Measurements from ENCODE around the gene HMCN1. TPM values are rescaled to one million over a fixed set of nuclear protein-coding genes. Genes with fewer than 3 reads are reported as not detected.
"Not testable (repeated sequence)": the region's sequence is repeated elsewhere in the genome, so short reads cannot be mapped to it uniquely, and the experiment has no call there.

Gene HMCN1
- total and polyA plus RNA-seq, 11 donors, result 2.1 to 14.1 (median 5.6) TPM

DNA sequence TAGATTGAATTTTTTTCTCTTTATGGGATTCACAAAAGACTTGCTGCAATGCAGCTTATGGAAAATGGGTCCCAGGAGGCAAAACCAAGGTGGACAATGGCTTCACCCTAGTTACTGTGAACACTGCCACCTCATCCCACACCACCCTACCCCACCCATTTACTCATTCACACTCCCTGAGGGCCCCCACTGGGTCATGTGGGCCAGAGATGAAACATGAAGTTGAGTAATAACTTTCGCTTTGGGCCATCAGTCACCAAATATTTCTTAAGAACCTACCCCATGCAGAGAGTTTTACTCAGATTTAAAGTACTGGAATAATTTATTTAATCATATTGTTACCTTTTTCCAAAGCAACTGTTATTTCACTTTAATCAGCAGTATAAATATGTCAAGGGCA is 449.0 kb downstream of the HMCN1 start:
- Histone ChIP-seq H3K4me3 (no peak overlapping the region), H3K27ac (no peak overlapping the region), H3K27me3 (no peaks in the 10 kb centered on the region), H3K36me3 (peaks cover 0 to 22% (median 0%) of the 10 kb centered on the region in 9 donors), H3K4me1 (peaks cover 0 to 11% (median 0%) of the 10 kb centered on the region in 12 donors), H3K9me3 (no peaks in the 10 kb centered on the region)
- TF ChIP-seq, protein P1, sequence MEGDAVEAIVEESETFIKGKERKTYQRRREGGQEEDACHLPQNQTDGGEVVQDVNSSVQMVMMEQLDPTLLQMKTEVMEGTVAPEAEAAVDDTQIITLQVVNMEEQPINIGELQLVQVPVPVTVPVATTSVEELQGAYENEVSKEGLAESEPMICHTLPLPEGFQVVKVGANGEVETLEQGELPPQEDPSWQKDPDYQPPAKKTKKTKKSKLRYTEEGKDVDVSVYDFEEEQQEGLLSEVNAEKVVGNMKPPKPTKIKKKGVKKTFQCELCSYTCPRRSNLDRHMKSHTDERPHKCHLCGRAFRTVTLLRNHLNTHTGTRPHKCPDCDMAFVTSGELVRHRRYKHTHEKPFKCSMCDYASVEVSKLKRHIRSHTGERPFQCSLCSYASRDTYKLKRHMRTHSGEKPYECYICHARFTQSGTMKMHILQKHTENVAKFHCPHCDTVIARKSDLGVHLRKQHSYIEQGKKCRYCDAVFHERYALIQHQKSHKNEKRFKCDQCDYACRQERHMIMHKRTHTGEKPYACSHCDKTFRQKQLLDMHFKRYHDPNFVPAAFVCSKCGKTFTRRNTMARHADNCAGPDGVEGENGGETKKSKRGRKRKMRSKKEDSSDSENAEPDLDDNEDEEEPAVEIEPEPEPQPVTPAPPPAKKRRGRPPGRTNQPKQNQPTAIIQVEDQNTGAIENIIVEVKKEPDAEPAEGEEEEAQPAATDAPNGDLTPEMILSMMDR (IDR thresholded peaks at IDR 0.05), result no peak
- TF ChIP-seq POLR2A (IDR thresholded peaks at IDR 0.05), result no peak
- peak in 2 of 4 donors; percentile 69 to 75 for ATAC-seq
- DNase-seq, result peak in 1 of 5 donors; percentile 27
- intact Hi-C loops (cut with DNase I), result no loop called here
- WGBS, 4 donors, result 90 to 100% (median 93%) methylated on average over 1 of the region's 1 CpG

DNA sequence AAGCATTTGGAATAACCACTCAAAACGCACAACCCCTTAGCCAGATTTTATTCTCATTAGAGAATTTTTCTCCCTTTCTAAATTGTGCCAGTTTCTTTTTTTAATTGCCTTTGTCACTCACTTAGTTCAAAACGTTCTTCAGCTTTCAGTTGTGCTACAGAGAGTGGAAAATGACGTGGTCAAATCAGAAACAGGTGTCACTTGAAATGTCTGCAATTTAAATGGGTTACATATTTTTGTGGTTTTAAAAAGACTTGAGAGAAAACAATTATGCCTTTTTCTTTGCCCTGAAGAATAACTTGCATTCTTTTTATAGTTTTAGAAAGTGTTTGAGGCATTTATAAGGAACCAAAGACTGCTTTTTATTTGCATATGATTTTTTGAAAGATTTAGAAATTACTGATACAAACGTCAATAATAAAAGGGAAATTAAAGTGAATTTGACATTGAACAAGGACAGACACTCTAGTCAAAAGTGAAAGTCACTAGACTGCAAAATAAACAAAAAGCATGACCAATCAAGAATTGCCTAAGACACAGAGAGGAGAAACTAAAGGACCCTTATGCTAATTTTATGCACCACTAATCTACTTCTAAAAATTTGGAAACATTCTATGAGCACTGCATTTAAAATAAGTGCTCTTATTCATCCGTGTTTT is 449.9 kb downstream of the HMCN1 start:
- DNase-seq, result no peak
- intact Hi-C loops (cut with DNase I), result no loop called here
- ATAC-seq, result no peak
- H3K36me3 ChIP-seq, result peaks cover 0 to 27% (median 0%) of the 10 kb centered on the region in 9 donors
- no peaks in the 10 kb centered on the region for H3K27me3 ChIP-seq
- peaks cover 0 to 11% (median 0%) of the 10 kb centered on the region in 12 donors for H3K4me1 ChIP-seq
- peak overlapping the region in 1 of 12 donors; percentile 9 for H3K4me3 ChIP-seq
- no peaks in the 10 kb centered on the region for H3K9me3 ChIP-seq
- H3K27ac ChIP-seq, result peak overlapping the region in 3 of 12 donors; percentile 4 to 28 (median 22)
- no peak for TF ChIP-seq POLR2A (IDR thresholded peaks at IDR 0.05)
- TF ChIP-seq, protein P1 (IDR thresholded peaks at IDR 0.05), result no peak
- 54 to 59% (median 57%) methylated on average over 5 of the region's 5 CpGs for WGBS, 4 donors

- DNase-seq; ATAC-seq; H3K9me3 ChIP-seq; H3K27me3 ChIP-seq; H3K27ac ChIP-seq; intact Hi-C loops (cut with DNase I); H3K4me3 ChIP-seq: not testable (repeated sequence)
- H3K36me3 ChIP-seq, result peaks cover 0 to 46% (median 5%) of the 10 kb centered on the region in 9 donors
- H3K4me1 ChIP-seq, result peaks cover 0 to 11% (median 0%) of the 10 kb centered on the region in 12 donors
- WGBS, 4 donors, result 87 to 96% (median 92%) methylated on average over 6 of the region's 6 CpGs
Measured at GRCh38 chr1:186186251-186186650, 452.1 kb downstream of the HMCN1 start.

DNA sequence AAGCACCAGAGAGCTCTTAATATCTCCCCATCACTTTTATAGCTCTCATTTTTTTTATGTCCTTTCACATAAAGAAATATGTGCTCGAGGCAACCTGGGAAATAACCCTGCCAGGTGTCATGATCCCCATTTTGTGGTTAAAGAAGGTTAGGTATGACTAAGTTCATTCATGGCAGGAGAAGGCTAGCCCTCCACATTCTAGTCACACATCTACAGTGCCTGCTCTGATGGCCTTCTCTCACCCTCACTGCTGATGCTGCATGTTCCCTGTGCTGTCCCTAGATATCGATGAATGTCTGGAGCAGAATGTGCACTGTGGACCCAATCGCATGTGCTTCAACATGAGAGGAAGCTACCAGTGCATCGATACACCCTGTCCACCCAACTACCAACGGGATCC is 453.4 kb downstream of the HMCN1 start:
- peaks cover 0 to 38% (median 5%) of the 10 kb centered on the region in 9 donors for H3K36me3 ChIP-seq
- H3K4me1 ChIP-seq, result peaks cover 0 to 11% (median 0%) of the 10 kb centered on the region in 12 donors
- intact Hi-C loops (cut with DNase I), result no loop called here
- WGBS, 4 donors, result 89 to 95% (median 95%) methylated on average over 5 of the region's 5 CpGs
- TF ChIP-seq POLR2A (IDR thresholded peaks at IDR 0.05), result no peak
- no peaks in the 10 kb centered on the region for H3K9me3 ChIP-seq
- no peak overlapping the region for H3K27ac ChIP-seq
- no peak for ATAC-seq
- H3K27me3 ChIP-seq, result no peaks in the 10 kb centered on the region
- no peak for DNase-seq
- no peak overlapping the region for H3K4me3 ChIP-seq

DNA sequence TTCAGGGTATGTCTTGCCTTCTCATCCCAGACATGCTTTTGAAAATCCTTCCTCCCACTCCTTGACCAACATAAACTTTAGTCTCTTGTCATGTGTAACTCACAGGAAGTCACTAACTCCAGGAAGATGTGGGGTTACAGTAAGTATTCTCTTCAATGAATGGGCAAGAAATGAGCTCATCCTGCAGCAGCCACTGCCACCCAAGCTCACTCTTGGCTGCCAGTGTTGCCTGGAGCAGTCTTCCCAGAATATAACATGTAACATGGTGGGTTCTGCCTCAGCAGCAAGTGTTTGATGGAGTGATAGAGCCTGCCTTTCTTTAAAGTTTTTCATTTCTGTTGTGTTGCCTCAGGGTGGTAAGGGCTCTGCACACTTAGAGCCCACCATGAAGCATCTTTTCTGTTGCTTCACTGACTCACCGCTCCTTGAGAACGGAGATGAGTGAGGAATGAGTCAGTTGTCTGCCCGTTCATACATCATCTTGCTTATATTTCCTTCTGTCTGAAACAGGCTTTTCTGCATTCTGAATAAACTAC is 453.9 kb downstream of the HMCN1 start:
- ATAC-seq (no peak), DNase-seq (no peak)
- no peaks in the 10 kb centered on the region for H3K9me3 ChIP-seq
- H3K27ac ChIP-seq, result no peak overlapping the region
- TF ChIP-seq, protein P1 (IDR thresholded peaks at IDR 0.05), result no peak
- H3K36me3 ChIP-seq, result peaks cover 0 to 36% (median 5%) of the 10 kb centered on the region in 9 donors
- 86 to 93% (median 91%) methylated on average over 3 of the region's 3 CpGs for WGBS, 4 donors
- peaks cover 0 to 11% (median 0%) of the 10 kb centered on the region in 12 donors for H3K4me1 ChIP-seq
- intact Hi-C loops (cut with DNase I), result no loop called here
- no peak overlapping the region for H3K4me3 ChIP-seq
- no peaks in the 10 kb centered on the region for H3K27me3 ChIP-seq

Data from heart left ventricle (tissue), 16 donors.